AG09319 (cell line): Measurements from ENCODE around the gene SPRY4.
"Not testable (repeated sequence)": the region's sequence is repeated elsewhere in the genome, so short reads cannot be mapped to it uniquely, and the experiment has no call there.

Source experiments
- DNase-seq: peaks from one replicate; pipeline ENCODE4 v3.0.0-alpha.2; 2010; ENCODE audit warnings: low read depth; ENCODE audit errors: extremely low read depth
- TF ChIP-seq, protein P1 (sequence below): IDR thresholded peaks from 2 replicates; pipeline ENCODE4 v1.5.1; 2011; ENCODE audit warnings: low read depth, mild to moderate bottlenecking, inconsistent platforms, low read length, moderate library complexity

SPRY4 gene

DNA sequence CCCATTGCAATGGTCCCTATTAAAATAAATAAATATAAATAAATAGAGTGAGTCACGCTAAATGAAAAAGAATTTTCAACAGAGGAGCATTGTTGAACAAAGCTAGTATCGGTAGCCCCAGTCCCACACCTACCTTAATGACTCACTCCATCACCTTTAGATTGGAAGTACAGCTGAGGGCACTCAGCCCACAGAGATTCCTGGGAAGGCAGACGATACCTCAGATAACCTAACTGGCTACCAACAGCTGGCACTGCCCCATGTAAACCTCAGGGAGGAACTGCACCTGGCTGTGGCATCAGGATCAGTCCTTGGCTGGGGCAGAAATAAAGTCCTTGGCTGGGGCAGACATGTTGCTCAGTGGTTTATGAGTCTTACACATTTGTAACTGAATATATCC lies 49.3 kb downstream of the SPRY4 start:
- no peak for DNase-seq
- TF ChIP-seq, protein P1, sequence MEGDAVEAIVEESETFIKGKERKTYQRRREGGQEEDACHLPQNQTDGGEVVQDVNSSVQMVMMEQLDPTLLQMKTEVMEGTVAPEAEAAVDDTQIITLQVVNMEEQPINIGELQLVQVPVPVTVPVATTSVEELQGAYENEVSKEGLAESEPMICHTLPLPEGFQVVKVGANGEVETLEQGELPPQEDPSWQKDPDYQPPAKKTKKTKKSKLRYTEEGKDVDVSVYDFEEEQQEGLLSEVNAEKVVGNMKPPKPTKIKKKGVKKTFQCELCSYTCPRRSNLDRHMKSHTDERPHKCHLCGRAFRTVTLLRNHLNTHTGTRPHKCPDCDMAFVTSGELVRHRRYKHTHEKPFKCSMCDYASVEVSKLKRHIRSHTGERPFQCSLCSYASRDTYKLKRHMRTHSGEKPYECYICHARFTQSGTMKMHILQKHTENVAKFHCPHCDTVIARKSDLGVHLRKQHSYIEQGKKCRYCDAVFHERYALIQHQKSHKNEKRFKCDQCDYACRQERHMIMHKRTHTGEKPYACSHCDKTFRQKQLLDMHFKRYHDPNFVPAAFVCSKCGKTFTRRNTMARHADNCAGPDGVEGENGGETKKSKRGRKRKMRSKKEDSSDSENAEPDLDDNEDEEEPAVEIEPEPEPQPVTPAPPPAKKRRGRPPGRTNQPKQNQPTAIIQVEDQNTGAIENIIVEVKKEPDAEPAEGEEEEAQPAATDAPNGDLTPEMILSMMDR, result no peak

DNA sequence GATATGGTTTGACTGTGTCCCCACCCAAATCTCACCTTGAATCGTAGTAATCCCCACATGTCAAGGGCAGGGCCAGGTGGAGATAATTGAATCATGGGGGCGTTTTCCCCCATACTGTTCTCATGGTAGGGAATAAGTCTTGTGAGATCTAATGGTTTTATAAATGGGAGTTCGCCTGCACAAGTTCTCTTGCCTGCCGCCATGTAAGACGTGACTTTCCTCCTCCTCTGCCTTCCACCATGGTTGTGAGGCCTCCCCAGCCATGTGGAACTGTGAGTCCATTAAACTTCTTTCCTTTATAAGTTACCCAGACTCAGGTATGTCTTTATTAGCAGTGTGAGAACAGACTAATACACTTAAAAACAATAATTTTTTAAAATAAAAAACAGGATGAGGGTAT lies 52.2 kb downstream of the SPRY4 start:
- not testable (repeated sequence) for DNase-seq

DNA sequence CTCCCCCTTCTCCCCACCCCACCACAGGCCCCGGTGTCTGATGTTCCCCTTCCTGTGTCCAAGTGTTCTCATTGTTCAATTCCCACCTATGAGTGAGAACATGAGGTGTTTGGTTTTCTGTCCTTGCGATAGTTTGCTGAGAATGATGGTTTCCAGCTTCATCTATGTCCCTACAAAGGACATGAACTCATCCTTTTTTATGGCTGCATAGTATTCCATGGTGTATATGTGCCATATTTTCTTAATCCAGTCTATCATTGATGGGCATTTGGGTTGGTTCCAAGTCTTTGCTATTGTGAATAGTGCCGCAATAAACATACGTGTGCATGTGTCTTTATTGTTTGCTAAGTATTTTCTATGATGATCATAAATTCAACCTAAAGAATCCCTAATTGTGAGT lies 60.7 kb downstream of the SPRY4 start:
- DNase-seq, result not testable (repeated sequence)

DNA sequence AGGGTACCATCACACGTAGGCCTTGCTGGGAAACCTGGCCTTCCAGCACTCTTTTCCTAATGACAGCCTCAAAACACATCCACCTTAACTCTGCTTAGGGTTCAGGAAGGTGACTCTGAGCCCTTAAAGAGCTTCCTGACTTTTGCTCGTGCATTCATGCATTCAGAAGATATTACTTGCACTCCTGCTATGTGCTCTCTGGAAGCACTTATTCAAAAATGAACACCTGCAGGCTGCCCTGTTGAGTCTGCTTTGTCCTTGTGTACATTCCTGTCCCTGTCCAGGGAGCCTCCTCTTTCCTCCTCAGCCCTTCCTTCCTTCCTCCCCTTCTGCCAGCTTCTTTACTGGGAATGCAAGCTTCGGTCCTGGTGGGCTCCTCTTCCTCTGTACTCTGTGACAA lies 61.5 kb downstream of the SPRY4 start:
- TF ChIP-seq, protein P1, result no peak
- no peak for DNase-seq

DNA sequence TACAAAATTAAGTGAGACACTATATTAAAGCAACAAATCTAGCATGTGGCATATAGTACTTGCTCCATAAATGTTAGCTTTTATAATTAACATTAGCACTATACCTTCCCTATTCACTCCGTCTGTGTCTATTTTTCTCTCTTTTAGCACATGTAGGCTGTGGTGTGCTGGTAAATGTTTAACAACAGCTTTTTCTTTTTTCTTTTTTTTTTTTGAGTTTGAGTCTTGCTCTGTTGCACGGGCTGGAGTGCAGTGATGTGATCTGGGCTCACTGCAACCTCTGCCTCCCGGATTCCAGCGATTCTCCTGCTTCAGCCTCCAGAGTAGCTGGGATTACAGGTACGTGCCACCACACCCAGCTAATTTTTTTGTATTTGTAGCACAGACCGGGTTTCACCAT lies 62.1 kb downstream of the SPRY4 start:
- TF ChIP-seq, protein P1, result no peak

More for the DNA sequence above, 62.1 kb downstream of the SPRY4 start:
- DNase-seq, result no peak
